Activated CD8-positive, alpha-beta memory T cell treated with anti-CD3 and anti-CD28 coated beads for 24 hours (primary cell): ENCODE measurements around the gene NEK1.
"Not testable (repeated sequence)": the region's sequence is repeated elsewhere in the genome, so short reads cannot be mapped to it uniquely, and the experiment has no call there.

ENCODE experiments used
- DNase-seq: peaks from one replicate; pipeline ENCODE4 v3.0.0-alpha.2; 2020

The NEK1 gene

GRCh38 chr4:169594560-169595195, 17.7 kb downstream of the NEK1 start:
- no peak for DNase-seq

GRCh38 chr4:169593050-169593560, 19.3 kb downstream of the NEK1 start:
- DNase-seq = no peak

- no peak for DNase-seq
These were observed 28.8 kb downstream of the NEK1 start for GRCh38 chr4:169583563-169583962.

- DNase-seq = no peak
These were observed 29.7 kb downstream of the NEK1 start for GRCh38 chr4:169582706-169583105.

GRCh38 chr4:169582203-169582602, 30.2 kb downstream of the NEK1 start:
- DNase-seq = no peak

- no peak for DNase-seq
These were observed 38.5 kb downstream of the NEK1 start for GRCh38 chr4:169573889-169574288.

GRCh38 chr4:169571435-169571834, 40.9 kb downstream of the NEK1 start:
- DNase-seq = no peak

- not testable (repeated sequence) for DNase-seq
These were observed 41.4 kb downstream of the NEK1 start for GRCh38 chr4:169571012-169571411.

GRCh38 chr4:169570266-169570665, 42.1 kb downstream of the NEK1 start:
- not testable (repeated sequence) for DNase-seq

GRCh38 chr4:169569188-169569587, 43.2 kb downstream of the NEK1 start:
- DNase-seq = not testable (repeated sequence)

GRCh38 chr4:169567916-169568315, 44.5 kb downstream of the NEK1 start:
- DNase-seq = no peak

- DNase-seq = no peak
These were observed 46.2 kb downstream of the NEK1 start for GRCh38 chr4:169566021-169566818.

GRCh38 chr4:169565606-169566005, 46.8 kb downstream of the NEK1 start:
- DNase-seq = no peak

- DNase-seq = no peak
These were observed 55.2 kb downstream of the NEK1 start for GRCh38 chr4:169557061-169557636.

- DNase-seq = not testable (repeated sequence)
These were observed 65.8 kb downstream of the NEK1 start for GRCh38 chr4:169546548-169546947.

- no peak for DNase-seq
These were observed 71.6 kb downstream of the NEK1 start for GRCh38 chr4:169540774-169541173.

GRCh38 chr4:169530048-169530447, 82.3 kb downstream of the NEK1 start:
- DNase-seq = no peak

- DNase-seq = no peak
These were observed 88.6 kb downstream of the NEK1 start for GRCh38 chr4:169523796-169524195.

- DNase-seq = no peak
These were observed 101.8 kb downstream of the NEK1 start for GRCh38 chr4:169510617-169511016.

- DNase-seq = no peak
These were observed 105.5 kb downstream of the NEK1 start for GRCh38 chr4:169506903-169507302.

GRCh38 chr4:169499907-169500306, 112.5 kb downstream of the NEK1 start:
- not testable (repeated sequence) for DNase-seq

GRCh38 chr4:169494234-169494633, 118.1 kb downstream of the NEK1 start:
- DNase-seq = not testable (repeated sequence)

- no peak for DNase-seq
These were observed 119.2 kb downstream of the NEK1 start for GRCh38 chr4:169493164-169493524.
